HepG2 (cell line): ENCODE results near the gene DIP2C. TPM values are rescaled to one million over a fixed set of nuclear protein-coding genes. Genes with fewer than 3 reads are reported as not detected.

Source experiments
- ATAC-seq: fragments of 200-7000 bp; cut with Tn5 transposase; 3 replicates; pipeline ENCODE4 v1.9.1; 2020; ENCODE audit warnings: mild to moderate bottlenecking, moderate library complexity
- BruUV-seq: library from RNA; stranded (reverse); fragments of 400-500 nt; replicated peaks from 2 replicates; lab custom pipeline; 2021; lab: Mats Ljungman, UMichigan
- CTCF ChIA-PET: fragments of 300-600 bp; formaldehyde crosslinking; extraction: SDS; loops from one replicate; lab custom pipeline; 2021; ENCODE audit warnings: low total read pairs, inconsistent platforms, low intra/inter-chr PET ratio; lab: Yijun Ruan, JAX
- POLR2A ChIA-PET: fragments of 350-600 bp; sonication (Branson Sonifier 250); formaldehyde crosslinking; loops from one replicate; lab custom pipeline; 2020; ENCODE audit warnings: antibody characterized with exemption, inconsistent platforms; lab: Yijun Ruan, JAX
- DNase-seq: peaks from one replicate; pipeline ENCODE4 v3.0.0-alpha.2; 2015; ENCODE audit warnings: low spot score
- FAIRE-seq: peaks from 3 replicates; lab custom pipeline; 2011; peaks lifted over from hg19 to GRCh38; lab: Jason Lieb, UNC
- H2AFZ ChIP-seq: one replicate; pipeline ENCODE4 v1.6.1; 2011; ENCODE audit warnings: low read length, inconsistent platforms
- H3K27ac ChIP-seq: fragments of 300-600 bp; 3 replicates; pipeline ENCODE4 v1.8.0; 2011; ENCODE audit warnings: mixed run types, mild to moderate bottlenecking, mixed read lengths, low read length, inconsistent platforms; ENCODE audit not compliant: insufficient read depth; ENCODE audit errors: extremely low read length
- H3K27me3 ChIP-seq, 2 experiments: fragments of 200-600 bp in 1 of 2; 2 replicates in 1 of 2; 3 replicates in 1 of 2; pipeline versions ENCODE4 v1.6.0 to v1.8.0; 2011; ENCODE audit warnings: low read length in 2 of 2, mild to moderate bottlenecking in 2 of 2, moderate library complexity in 2 of 2, inconsistent platforms in 1 of 2; ENCODE audit not compliant: insufficient read depth in 2 of 2, control insufficient read depth in 1 of 2
- H3K36me3 ChIP-seq, 2 experiments: fragments of 200-600 bp in 1 of 2; replicated peaks in 1 of 2; 2 replicates in 1 of 2; 3 replicates in 1 of 2; pipeline versions ENCODE4 v1.5.1 to v1.8.0; 2011; ENCODE audit warnings: low read length in 2 of 2, inconsistent platforms in 1 of 2; ENCODE audit not compliant: insufficient read depth in 2 of 2, control insufficient read depth in 1 of 2
- H3K4me1 ChIP-seq: 2 replicates; pipeline ENCODE4 v1.5.1; 2012; ENCODE audit warnings: low read length, inconsistent platforms; ENCODE audit not compliant: insufficient read depth
- H3K4me2 ChIP-seq: 2 replicates; pipeline ENCODE4 v1.6.0; 2011; ENCODE audit warnings: low read depth, low read length, inconsistent platforms
- H3K4me3 ChIP-seq, 3 experiments: fragments of 200-600 bp in 1 of 3; sonication (generic), shearing (Covaris generic) in 1 of 3; replicated peaks in 1 of 3; 2 replicates each; pipeline ENCODE4 v1.5.1; 2011 to 2016; ENCODE audit warnings: low read length in 3 of 3, inconsistent platforms in 2 of 3, low read depth in 2 of 3, mild to moderate bottlenecking in 2 of 3, control low read depth in 1 of 3, mixed read lengths in 1 of 3; ENCODE audit not compliant: insufficient read depth in 1 of 3
- H3K79me2 ChIP-seq: one replicate; pipeline ENCODE4 v1.6.1; 2011; ENCODE audit warnings: low read length, inconsistent platforms; ENCODE audit not compliant: insufficient read depth
- H3K9ac ChIP-seq: 2 replicates; pipeline ENCODE4 v1.6.0; 2011; ENCODE audit warnings: mild to moderate bottlenecking, low read depth, low read length, inconsistent platforms; ENCODE audit not compliant: insufficient read depth
- H3K9me3 ChIP-seq: 2 replicates; pipeline ENCODE4 v1.5.1; 2012; ENCODE audit warnings: mild to moderate bottlenecking, low read length
- H4K20me1 ChIP-seq: 2 replicates; pipeline ENCODE4 v1.6.0; 2011; ENCODE audit warnings: inconsistent platforms, mild to moderate bottlenecking, low read length, moderate library complexity; ENCODE audit not compliant: insufficient read depth
- BORCS8-MEF2B ChIP-seq: sonication (generic); formaldehyde crosslinking; IDR thresholded peaks from 2 replicates; pipeline ENCODE4 v1.8.0; 2022; ENCODE audit warnings: mild to moderate bottlenecking, missing genetic modification reagents
- EP300 ChIP-seq, 3 experiments: sonication (generic) in 1 of 3; formaldehyde crosslinking in 1 of 3; IDR thresholded peaks; 2 replicates each; pipeline versions ENCODE4 v1.5.1 to v1.6.1; 2011 to 2020; ENCODE audit warnings: low read depth in 2 of 3, low read length in 2 of 3, borderline replicate concordance in 1 of 3, improper control_type of control experiment in 1 of 3, mild to moderate bottlenecking in 1 of 3, missing genetic modification reagents in 1 of 3, moderate library complexity in 1 of 3
- MBNL3 ChIP-seq: fragments of 250-450 bp; sonication (Bioruptor Pico); conservative IDR thresholded peaks from 2 replicates; pipeline ENCODE4 v1.8.0; 2022; ENCODE audit warnings: mild to moderate bottlenecking, inconsistent platforms
- PHF21A ChIP-seq: sonication (generic); formaldehyde crosslinking; IDR thresholded peaks from 2 replicates; pipeline ENCODE4 v1.5.0; 2020; ENCODE audit warnings: mild to moderate bottlenecking, missing genetic modification reagents
- PLRG1 ChIP-seq: fragments of 450-650 bp; conservative IDR thresholded peaks from 2 replicates; pipeline ENCODE4 v1.6.1; 2016
- RFXAP ChIP-seq: sonication (generic); formaldehyde crosslinking; IDR thresholded peaks from 2 replicates; pipeline ENCODE4 v1.4.0; 2020; ENCODE audit warnings: missing genetic modification reagents, borderline replicate concordance
- SKI ChIP-seq: fragments of 450-650 bp; IDR thresholded peaks from one replicate; pipeline ENCODE4 v1.6.1; 2018; ENCODE audit warnings: mild to moderate bottlenecking; ENCODE audit not compliant: partially characterized antibody
- TAF15 ChIP-seq: fragments of 200-400 bp; formaldehyde crosslinking; IDR thresholded peaks from one replicate; pipeline ENCODE4 v1.6.1; 2018; ENCODE audit warnings: mild to moderate bottlenecking, low read depth, low read length; ENCODE audit not compliant: poor library complexity, severe bottlenecking
- TCF7 ChIP-seq: sonication (generic); IDR thresholded peaks from 2 replicates; pipeline ENCODE4 v1.6.1; 2016; ENCODE audit warnings: antibody characterized with exemption, low read depth
- ZNF552 ChIP-seq: sonication (generic); formaldehyde crosslinking; IDR thresholded peaks from 2 replicates; pipeline ENCODE4 v1.9.0; 2022; ENCODE audit warnings: missing genetic modification reagents, mild to moderate bottlenecking, borderline replicate concordance
- ZSCAN31 ChIP-seq: sonication (generic); formaldehyde crosslinking; IDR thresholded peaks from 2 replicates; pipeline ENCODE4 v1.5.0; 2020; ENCODE audit warnings: low read depth, mild to moderate bottlenecking, missing genetic modification reagents
- WGBS: methylation state at CpG from one replicate; pipeline ENCODE4 v1.1.6; 2017; ENCODE audit warnings: low lambda C conversion rate; 5-methylcytosine and 5-hydroxymethylcytosine counted together
- in situ Hi-C: cut with HindIII; loops from 2 replicates; pipeline ENCODE4 v1.10.0; 2017; ENCODE audit warnings: low pct_unique_long_range_greater_than_20kb; ENCODE audit not compliant: extremely low pct_ligation_motif_present
- intact Hi-C: fragments of 100-400 bp; cut with micrococcal nuclease; formaldehyde crosslinking; loops from one replicate; pipeline ENCODE4 v1.10.0; 2022; ENCODE audit not compliant: unreplicated experiment
- polyA plus RNA-seq, 8 experiments: library from polyadenylated mRNA; depleted of rRNA in 3 of 8; stranded (reverse) in 7 of 8; unstranded in 1 of 8; fragments of >200 nt; fragmentation: Illumina TruSeq in 4 of 8; extraction: Trizol in 4 of 8; gene quantifications; 2 replicates each; pipeline versions ENCODE4 v1.2.1 to v1.2.3, GENCODE V29; 2011 to 2016; ENCODE audit warnings: low read depth in 4 of 8, missing spikeins in 1 of 8, mixed read lengths in 1 of 8; ENCODE audit not compliant: insufficient read depth in 1 of 8
- total RNA-seq, 5 experiments: library from RNA; depleted of rRNA; stranded (reverse); fragments of >200 nt; fragmentation: Illumina TruSeq; extraction: Trizol; gene quantifications; 2 replicates each; pipeline ENCODE4 v1.2.3, GENCODE V29; 2016; ENCODE audit warnings: low read depth in 1 of 5
- TF ChIP-seq, protein P1 (sequence below): IDR thresholded peaks from 2 replicates; pipeline ENCODE4 v1.6.1; 2016; ENCODE audit warnings: missing compliant biosample characterization, missing genetic modification reagents, borderline replicate concordance
- TF ChIP-seq, protein P2 (sequence below): IDR thresholded peaks from 2 replicates; pipeline ENCODE4 v1.6.1; 2016; ENCODE audit warnings: mild to moderate bottlenecking, missing biosample characterization, missing genetic modification reagents

DIP2C gene
- total and polyA plus RNA-seq, 2 of the 13 experiments (the other 11 are each of a cell fraction or from before 2014, with no cell fraction given), result 2.2 to 2.7 TPM

GRCh38 chr10:374354-374753, 315.1 kb downstream of the DIP2C start:
- intact Hi-C loops, result loop anchor here (5.0 kb wide), 1 partner anchor 1218 kb away; no protein-coding TSS in a partner anchor
- H3K27ac ChIP-seq, result no peak overlapping the region
- no peak overlapping the region for H2AFZ ChIP-seq
- no peaks in the 10 kb centered on the region for H4K20me1 ChIP-seq
- TF ChIP-seq BORCS8-MEF2B (CRISPR knock-in tag) (no peak), TAF15 (no peak)
- DNase-seq, result no peak
- ATAC-seq, result no peak
- no peaks in the 10 kb centered on the region for H3K27me3 ChIP-seq
- H3K4me1 ChIP-seq, result peaks cover 25% of the 10 kb centered on the region
- no peaks in the 10 kb centered on the region; a peak in 2 of 5 replicates for H3K36me3 ChIP-seq
- BruUV-seq, result no TSS peak
- 100% methylated on average over 3 of the region's 3 CpGs for WGBS
- no peak overlapping the region for H3K4me2 ChIP-seq
- H3K4me3 ChIP-seq, result no peak overlapping the region
- ChIA-PET CTCF (no interaction called here), POLR2A (no interaction called here)
- in situ Hi-C loops, result no loop called here
- no peak for FAIRE-seq
- H3K79me2 ChIP-seq, result no peaks in the 10 kb centered on the region
- H3K9me3 ChIP-seq, result no peaks in the 10 kb centered on the region
- no peak overlapping the region for H3K9ac ChIP-seq

- Histone ChIP-seq H3K9ac (peak overlapping the region; percentile 27; the same call in 1 of the 2 replicates), H4K20me1 (no peaks in the 10 kb centered on the region)
- in situ Hi-C loops, result no loop called here
- CTCF ChIA-PET, result no interaction called here
- TF ChIP-seq RFXAP (CRISPR knock-in tag) (no peak), ZSCAN31 (CRISPR knock-in tag) (no peak), SKI (peak; percentile 42), PLRG1 (no peak), EP300 (IDR thresholded peaks at IDR 0.05; ENCODE audit: low read depth in 2 of 2, low read length in 2 of 2) (peak in 1 of 2 experiments; percentile 6; a peak in 1 of 4 replicates), EP300 (CRISPR knock-in tag; IDR thresholded peaks at IDR 0.05; ENCODE audit: borderline replicate concordance) (no peak), MBNL3 (CRISPR knock-in tag) (no peak), TCF7 (peak; percentile 22; the same call in 1 of the 2 replicates), PHF21A (0 out of 2 replicates have a peak, but pooled peaks have one; percentile 31), ZNF552 (no peak)
- TF ChIP-seq, protein P1, sequence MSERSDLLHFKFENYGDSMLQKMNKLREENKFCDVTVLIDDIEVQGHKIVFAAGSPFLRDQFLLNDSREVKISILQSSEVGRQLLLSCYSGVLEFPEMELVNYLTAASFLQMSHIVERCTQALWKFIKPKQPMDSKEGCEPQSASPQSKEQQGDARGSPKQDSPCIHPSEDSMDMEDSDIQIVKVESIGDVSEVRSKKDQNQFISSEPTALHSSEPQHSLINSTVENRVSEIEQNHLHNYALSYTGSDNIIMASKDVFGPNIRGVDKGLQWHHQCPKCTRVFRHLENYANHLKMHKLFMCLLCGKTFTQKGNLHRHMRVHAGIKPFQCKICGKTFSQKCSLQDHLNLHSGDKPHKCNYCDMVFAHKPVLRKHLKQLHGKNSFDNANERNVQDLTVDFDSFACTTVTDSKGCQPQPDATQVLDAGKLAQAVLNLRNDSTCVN (CRISPR knock-in tag), result peak; percentile 55; the same call in 1 of the 2 replicates
- TF ChIP-seq, protein P2, sequence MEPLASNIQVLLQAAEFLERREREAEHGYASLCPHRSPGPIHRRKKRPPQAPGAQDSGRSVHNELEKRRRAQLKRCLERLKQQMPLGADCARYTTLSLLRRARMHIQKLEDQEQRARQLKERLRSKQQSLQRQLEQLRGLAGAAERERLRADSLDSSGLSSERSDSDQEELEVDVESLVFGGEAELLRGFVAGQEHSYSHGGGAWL (CRISPR knock-in tag), result no peak
- TF ChIP-seq, all 625 proteins: peak for 5
- peaks cover 25% of the 10 kb centered on the region for H3K4me1 ChIP-seq
- peak; percentile 80 for DNase-seq
- 39% methylated on average over 7 of the region's 8 CpGs for WGBS
- intact Hi-C loops, result loop anchor here (5.0 kb wide), 1 partner anchor 1219 kb away; no protein-coding TSS in a partner anchor
- peak; percentile 64 for ATAC-seq
- H3K27ac ChIP-seq, result peak overlapping the region; percentile 68
- H3K9me3 ChIP-seq, result no peaks in the 10 kb centered on the region
- H3K27me3 ChIP-seq, result no peaks in the 10 kb centered on the region
- H3K36me3 ChIP-seq, result no peaks in the 10 kb centered on the region; a peak in 2 of 5 replicates
- no peak for FAIRE-seq
- H2AFZ ChIP-seq, result no peak overlapping the region
- no TSS peak for BruUV-seq
- POLR2A ChIA-PET, result no interaction called here
- H3K4me3 ChIP-seq, result peak overlapping the region in 1 of 3 experiments; percentile 1; a peak in 1 of 6 replicates
- peak overlapping the region; percentile 58 for H3K4me2 ChIP-seq
- no peaks in the 10 kb centered on the region for H3K79me2 ChIP-seq
Observed at GRCh38 chr10:373526-374309, 315.8 kb downstream of the DIP2C start.
